ENCODE results near the gene PEPD.

GRCh38 chr19:33339016-33339984, 182.3 kb downstream of the PEPD start:
- TF ChIP-seq, protein P1, sequence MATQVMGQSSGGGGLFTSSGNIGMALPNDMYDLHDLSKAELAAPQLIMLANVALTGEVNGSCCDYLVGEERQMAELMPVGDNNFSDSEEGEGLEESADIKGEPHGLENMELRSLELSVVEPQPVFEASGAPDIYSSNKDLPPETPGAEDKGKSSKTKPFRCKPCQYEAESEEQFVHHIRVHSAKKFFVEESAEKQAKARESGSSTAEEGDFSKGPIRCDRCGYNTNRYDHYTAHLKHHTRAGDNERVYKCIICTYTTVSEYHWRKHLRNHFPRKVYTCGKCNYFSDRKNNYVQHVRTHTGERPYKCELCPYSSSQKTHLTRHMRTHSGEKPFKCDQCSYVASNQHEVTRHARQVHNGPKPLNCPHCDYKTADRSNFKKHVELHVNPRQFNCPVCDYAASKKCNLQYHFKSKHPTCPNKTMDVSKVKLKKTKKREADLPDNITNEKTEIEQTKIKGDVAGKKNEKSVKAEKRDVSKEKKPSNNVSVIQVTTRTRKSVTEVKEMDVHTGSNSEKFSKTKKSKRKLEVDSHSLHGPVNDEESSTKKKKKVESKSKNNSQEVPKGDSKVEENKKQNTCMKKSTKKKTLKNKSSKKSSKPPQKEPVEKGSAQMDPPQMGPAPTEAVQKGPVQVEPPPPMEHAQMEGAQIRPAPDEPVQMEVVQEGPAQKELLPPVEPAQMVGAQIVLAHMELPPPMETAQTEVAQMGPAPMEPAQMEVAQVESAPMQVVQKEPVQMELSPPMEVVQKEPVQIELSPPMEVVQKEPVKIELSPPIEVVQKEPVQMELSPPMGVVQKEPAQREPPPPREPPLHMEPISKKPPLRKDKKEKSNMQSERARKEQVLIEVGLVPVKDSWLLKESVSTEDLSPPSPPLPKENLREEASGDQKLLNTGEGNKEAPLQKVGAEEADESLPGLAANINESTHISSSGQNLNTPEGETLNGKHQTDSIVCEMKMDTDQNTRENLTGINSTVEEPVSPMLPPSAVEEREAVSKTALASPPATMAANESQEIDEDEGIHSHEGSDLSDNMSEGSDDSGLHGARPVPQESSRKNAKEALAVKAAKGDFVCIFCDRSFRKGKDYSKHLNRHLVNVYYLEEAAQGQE (IDR thresholded peaks at IDR 0.05; ENCODE audit: borderline replicate concordance) = no peak
- TF ChIP-seq, protein P2, sequence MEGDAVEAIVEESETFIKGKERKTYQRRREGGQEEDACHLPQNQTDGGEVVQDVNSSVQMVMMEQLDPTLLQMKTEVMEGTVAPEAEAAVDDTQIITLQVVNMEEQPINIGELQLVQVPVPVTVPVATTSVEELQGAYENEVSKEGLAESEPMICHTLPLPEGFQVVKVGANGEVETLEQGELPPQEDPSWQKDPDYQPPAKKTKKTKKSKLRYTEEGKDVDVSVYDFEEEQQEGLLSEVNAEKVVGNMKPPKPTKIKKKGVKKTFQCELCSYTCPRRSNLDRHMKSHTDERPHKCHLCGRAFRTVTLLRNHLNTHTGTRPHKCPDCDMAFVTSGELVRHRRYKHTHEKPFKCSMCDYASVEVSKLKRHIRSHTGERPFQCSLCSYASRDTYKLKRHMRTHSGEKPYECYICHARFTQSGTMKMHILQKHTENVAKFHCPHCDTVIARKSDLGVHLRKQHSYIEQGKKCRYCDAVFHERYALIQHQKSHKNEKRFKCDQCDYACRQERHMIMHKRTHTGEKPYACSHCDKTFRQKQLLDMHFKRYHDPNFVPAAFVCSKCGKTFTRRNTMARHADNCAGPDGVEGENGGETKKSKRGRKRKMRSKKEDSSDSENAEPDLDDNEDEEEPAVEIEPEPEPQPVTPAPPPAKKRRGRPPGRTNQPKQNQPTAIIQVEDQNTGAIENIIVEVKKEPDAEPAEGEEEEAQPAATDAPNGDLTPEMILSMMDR (IDR thresholded peaks at IDR 0.05; ENCODE audit: poor library complexity, severe bottlenecking) = no peak
- TF ChIP-seq EZH2 (IDR thresholded peaks at IDR 0.05; ENCODE audit: borderline replicate concordance, insufficient read depth, low read length, poor library complexity, severe bottlenecking) (no peak), EP300 (conservative IDR thresholded peaks at IDR 0.05; ENCODE audit: poor library complexity, severe bottlenecking) (no peak)
